NCI-H2227 treated with DMSO at 0.1 percent for 48 hours (cell line): Measurements from ENCODE around the gene CCL20.
"Not testable (repeated sequence)": the region's sequence is repeated elsewhere in the genome, so short reads cannot be mapped to it uniquely, and the experiment has no call there.

Experiments
- DNase-seq: peaks from one replicate; lab custom pipeline; 2025; lab: John Stamatoyannopoulos, UW

CCL20 gene

GRCh38 chr2:227834916-227835650, 21.4 kb downstream of the CCL20 start:
- no peak for DNase-seq

DNA sequence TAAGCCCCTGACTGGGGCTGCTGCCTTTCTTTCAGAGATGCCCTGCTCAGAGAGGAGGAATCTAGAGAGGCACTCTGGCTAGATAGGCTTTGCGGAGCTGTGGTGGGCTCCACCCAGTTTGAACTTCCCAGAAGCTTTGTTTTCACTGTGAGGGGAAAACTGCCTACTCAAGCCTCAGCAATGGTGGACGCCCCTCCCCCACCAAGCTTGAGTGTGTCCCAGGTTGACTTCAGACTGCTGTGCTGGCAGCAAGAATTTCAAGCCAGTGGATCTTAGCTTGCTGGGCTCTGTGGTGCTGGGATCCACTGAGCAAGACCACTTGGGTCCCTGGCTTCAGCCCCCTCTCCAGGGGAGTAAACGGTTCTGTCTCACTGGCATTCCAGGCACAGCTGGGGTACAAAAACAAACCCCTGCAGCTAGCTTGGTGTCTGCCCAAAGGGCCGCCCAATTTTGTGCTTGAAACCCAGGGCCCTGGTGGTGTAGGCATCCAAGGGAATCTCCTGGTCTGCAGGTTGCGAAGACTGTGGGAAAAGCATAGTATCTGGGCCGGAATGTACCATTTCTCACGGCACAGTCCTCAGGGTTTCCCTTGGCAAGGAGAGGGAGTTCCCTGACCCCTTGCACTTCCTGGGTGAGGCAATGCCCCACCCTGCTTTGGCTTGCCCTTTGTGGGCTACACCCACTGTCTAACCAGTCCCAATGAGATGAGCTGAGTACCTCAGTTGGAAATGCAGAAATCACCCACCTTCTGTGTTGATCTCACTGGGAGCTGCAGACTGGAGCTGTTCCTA, 25.9 kb downstream of the CCL20 start:
- not testable (repeated sequence) for DNase-seq

- DNase-seq = no peak
Measured at GRCh38 chr2:227846831-227847230, 33.2 kb downstream of the CCL20 start.

- no peak for DNase-seq
Measured at GRCh38 chr2:227848146-227848545, 34.5 kb downstream of the CCL20 start.

DNA sequence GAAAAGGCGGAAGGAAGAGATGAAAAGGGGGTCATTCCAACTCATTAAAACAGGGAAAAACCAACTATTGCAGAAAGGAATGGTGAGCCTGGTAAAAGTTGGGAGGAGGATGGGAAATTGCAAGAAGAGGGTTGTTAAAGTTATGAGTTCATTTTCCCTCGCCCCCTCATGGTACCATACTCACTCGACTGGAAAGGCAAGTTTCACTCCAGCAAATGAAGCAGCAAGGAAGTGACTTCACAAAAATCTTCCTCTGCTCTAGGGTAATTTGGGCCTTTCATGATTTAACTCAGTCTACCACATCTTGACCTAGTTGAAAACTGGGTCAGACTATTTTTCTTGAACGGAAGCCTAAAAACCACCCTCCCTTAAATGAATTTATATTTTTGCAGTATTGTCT, 34.9 kb downstream of the CCL20 start:
- DNase-seq = no peak

- no peak for DNase-seq
Measured at GRCh38 chr2:227849906-227850305, 36.3 kb downstream of the CCL20 start.

DNA sequence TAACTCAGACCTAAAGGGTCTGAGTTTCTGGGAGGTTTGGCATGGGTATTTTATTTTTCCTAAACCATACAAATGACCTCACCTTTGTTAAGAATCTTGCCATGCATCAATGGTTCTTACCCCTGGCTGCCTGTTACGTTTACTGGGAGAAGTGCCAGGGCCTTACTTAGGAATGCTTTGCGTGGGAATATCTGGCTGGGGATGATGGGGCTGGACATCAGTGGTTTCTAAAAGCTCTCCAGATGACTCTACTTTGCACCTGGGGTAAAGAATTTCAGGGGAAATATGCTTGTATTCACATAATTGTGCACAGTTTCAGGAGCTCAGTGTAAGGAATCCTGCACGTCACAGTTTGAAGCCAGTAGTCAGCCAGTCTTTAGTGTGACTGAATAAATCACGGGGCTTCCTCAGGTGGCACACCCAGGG, 39.6 kb downstream of the CCL20 start:
- no peak for DNase-seq

- no peak for DNase-seq
Measured at GRCh38 chr2:227853765-227854271, 40.2 kb downstream of the CCL20 start.

- no peak for DNase-seq
Measured at GRCh38 chr2:227855440-227855839, 41.8 kb downstream of the CCL20 start.

DNA sequence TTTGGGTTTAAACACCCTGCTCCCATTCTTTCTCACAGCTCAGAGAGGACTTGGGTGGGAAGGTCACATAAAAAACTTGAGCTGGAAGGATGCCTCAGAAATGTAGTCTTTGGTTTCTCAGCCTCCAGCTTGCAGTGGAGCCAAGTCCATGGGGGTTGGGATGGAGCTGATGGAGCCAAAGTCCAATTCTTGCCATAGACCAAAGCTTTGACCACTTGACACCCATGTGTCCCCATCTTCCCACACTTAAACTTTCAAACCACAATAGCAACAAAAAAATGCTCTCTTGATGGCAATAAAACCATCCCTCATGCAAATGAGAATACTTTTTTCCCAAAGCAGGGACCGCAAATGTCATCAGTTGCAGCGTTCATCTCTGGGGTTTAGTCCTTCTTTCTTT, 43.1 kb downstream of the CCL20 start:
- no peak for DNase-seq

- no peak for DNase-seq
Measured at GRCh38 chr2:227860221-227860641, 46.6 kb downstream of the CCL20 start.

DNA sequence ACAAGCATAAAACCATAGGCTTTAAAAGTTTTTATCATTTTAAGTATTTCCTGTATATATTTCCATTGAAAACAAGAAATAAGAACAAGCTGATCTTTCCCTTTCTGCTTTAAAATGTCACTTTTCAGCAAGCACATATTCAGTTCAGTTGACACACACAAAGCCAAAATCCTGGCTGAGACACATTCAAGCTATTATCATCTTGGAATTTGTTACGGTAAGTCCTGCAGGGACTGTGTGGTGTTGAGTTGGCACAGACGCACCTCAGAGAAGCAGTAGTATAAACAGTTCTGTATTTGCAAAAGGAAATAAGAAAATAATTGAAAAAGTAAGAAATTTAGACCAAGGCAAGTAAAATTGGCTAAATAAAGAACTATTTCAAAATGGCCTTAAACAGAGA, 47.4 kb downstream of the CCL20 start:
- DNase-seq = no peak

DNA sequence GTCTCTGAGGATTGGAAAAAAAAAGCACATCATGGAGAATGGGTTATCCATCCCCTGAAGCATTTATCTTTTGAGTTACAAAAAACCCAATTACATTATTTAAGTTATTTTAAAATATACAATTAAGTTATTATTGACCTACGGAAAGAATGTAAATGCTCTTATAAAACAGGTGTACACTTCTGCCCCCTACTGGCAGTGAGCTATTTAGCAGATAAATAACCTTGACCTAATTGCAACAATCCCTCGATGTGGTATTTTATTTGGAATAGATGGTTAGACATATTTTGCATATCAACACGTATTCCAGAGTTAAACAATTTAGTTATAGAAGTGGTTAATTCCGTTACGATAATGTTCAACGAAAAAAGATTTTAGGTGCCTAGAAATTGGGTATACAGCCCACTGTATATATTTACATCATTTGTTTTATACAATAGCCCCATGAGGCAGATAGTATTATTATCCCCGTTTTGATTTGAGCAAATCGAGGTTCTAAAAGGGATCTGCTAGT, 48.6 kb downstream of the CCL20 start:
- DNase-seq = no peak

- DNase-seq = no peak
Measured at GRCh38 chr2:227862741-227863588, 49.3 kb downstream of the CCL20 start.

DNA sequence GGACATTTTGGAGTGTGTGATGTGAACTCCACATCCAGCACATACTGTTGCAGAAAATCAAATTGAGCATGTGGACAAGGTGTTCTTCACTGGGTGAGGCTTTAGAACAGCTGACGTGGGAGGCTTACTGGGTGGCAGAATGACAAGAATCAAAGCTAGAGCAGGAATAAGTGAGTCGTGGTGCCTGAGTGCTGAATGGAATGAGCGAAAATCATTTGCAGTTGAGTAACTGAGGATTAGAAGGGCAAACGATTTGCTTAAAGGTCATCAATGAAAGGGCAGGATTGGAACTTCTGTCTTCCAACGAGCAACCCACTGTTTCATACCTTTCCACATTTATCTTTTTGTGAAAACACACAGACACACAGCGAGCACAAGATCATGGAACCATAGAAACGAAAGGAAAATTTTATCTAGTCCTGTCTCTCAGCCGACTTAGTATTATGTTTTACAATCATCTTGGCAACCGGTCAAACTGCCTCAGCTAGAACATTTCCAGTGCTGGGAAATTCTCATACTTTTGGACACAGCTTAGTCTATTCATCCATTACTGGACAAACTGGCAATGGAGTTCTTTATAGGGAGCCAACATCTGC, 50.6 kb downstream of the CCL20 start:
- DNase-seq = no peak

DNA sequence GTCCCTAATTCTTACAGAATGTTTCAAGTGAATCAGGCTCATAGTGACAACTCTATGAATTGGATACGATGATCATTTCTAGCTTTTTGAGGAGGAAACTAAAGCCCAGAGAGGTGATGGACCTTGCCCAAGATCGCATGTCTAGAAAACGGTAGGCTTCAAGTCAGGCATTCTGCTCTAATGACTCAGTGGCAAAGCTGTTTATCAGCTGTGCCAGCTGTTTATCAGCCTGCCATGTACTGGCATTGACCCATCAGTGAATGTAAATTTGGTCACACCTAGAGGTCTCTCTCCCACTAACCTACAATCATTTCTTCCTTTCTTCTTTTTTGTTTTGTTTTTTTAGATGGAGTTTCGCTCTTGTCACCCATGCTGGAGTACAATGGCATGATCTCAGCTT, 51.6 kb downstream of the CCL20 start:
- no peak for DNase-seq
